SK-N-MC (cell line): ENCODE results near the gene TNRC6A.

Source experiments
- EZH2 ChIP-seq: fragments of 200-600 bp; sonication (generic); IDR thresholded peaks from one replicate; pipeline ENCODE4 v1.6.1; 2017; ENCODE audit warnings: antibody characterized with exemption
- POLR2AphosphoS5 ChIP-seq: IDR thresholded peaks from 2 replicates; pipeline ENCODE4 v1.6.1; 2012; ENCODE audit warnings: mild to moderate bottlenecking, low read depth, low read length, borderline replicate concordance

DNA sequence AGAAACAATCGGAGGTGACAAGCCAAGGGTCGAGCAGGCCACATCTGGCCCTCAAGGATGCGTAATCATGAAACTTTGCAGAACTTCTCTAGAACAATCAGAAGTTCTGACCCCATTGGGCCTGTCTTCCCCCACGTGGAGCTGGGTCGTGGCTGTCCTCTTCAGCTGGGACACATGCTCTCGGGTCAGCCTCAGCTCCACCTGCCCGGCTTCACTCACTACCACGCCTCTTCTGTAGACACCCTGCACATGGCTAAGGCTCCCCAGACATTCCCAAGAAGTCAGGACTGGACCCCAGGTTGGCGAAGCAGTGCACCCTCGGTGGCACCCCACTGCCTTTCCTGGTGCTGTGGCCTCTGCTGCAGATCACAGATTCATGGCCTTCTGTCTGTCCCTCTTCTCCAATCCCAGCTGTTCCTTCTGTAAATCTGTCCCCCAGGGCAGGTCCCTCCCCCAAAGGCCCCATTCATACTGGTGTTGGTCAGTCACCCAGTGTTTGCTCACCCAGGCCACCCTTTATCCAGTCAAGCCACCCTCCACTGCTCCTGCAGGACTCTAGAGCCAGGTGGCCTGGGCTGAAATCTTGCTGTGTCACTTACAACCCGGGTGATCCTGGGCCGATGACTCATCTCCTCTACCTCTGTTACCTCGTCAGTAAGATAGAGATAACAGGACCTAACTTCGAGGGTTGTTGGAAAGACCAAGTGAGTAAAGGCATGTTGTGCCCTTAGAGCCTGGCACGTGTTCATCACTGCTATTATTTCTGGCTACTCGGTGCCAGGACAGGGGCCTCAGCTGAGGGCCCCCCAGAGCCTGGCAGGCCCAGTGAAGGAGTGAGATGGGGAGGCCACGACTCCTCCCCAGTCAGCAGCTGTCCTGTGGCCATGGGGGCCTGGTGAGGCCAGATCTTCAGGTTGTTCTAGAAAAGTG is 114.9 kb downstream of the TNRC6A start:
- TF ChIP-seq POLR2AphosphoS5 (no peak), EZH2 (no peak)
